DOHH2 (cell line): ENCODE results near the gene GHR.

Source experiments
- H3F3A ChIP-seq: fragments of 200-600 bp; sonication (generic), shearing (Covaris generic); 2 replicates; pipeline ENCODE4 v1.6.0; 2016; ENCODE audit warnings: antibody characterized with exemption, mild to moderate bottlenecking; ENCODE audit not compliant: control insufficient read depth, insufficient read depth
- H3K27ac ChIP-seq: fragments of 200-600 bp; sonication (generic); 2 replicates; pipeline ENCODE4 v1.5.1; 2014; ENCODE audit warnings: low read depth, mild to moderate bottlenecking, low read length, moderate library complexity
- H3K27me3 ChIP-seq: fragments of 200-600 bp; sonication (generic); 2 replicates; pipeline ENCODE4 v1.6.1; 2014; ENCODE audit warnings: mild to moderate bottlenecking, low read length, mixed read lengths; ENCODE audit not compliant: control insufficient read depth
- H3K36me3 ChIP-seq: fragments of 200-600 bp; sonication (generic); 2 replicates; pipeline ENCODE4 v1.6.1; 2014; ENCODE audit warnings: mild to moderate bottlenecking, low read length, moderate library complexity, mixed read lengths; ENCODE audit not compliant: control insufficient read depth
- H3K4me1 ChIP-seq: fragments of 200-600 bp; sonication (generic); 2 replicates; pipeline ENCODE4 v1.6.1; 2014; ENCODE audit warnings: mild to moderate bottlenecking, low read length, mixed read lengths; ENCODE audit not compliant: control insufficient read depth
- H3K4me2 ChIP-seq: fragments of 200-600 bp; sonication (generic); 2 replicates; pipeline ENCODE4 v1.6.0; 2014; ENCODE audit warnings: mild to moderate bottlenecking, low read length, moderate library complexity
- H3K4me3 ChIP-seq: fragments of 200-600 bp; sonication (generic); 2 replicates; pipeline ENCODE4 v1.5.1; 2014; ENCODE audit warnings: mild to moderate bottlenecking, low read length, mixed read lengths
- H3K79me2 ChIP-seq: fragments of 200-600 bp; sonication (generic); 2 replicates; pipeline ENCODE4 v1.6.1; 2014; ENCODE audit warnings: mild to moderate bottlenecking, low read length, mixed read lengths; ENCODE audit not compliant: control insufficient read depth
- H3K9me2 ChIP-seq: fragments of 200-600 bp; sonication (generic); replicated peaks from 2 replicates; pipeline ENCODE4 v1.6.1; 2014; ENCODE audit warnings: mild to moderate bottlenecking, low read length, mixed read lengths; ENCODE audit not compliant: control insufficient read depth
- H3K9me3 ChIP-seq: fragments of 200-600 bp; sonication (generic); 2 replicates; pipeline ENCODE4 v1.6.1; 2014; ENCODE audit warnings: antibody characterized with exemption, low read length, mixed read lengths; ENCODE audit not compliant: control insufficient read depth, insufficient read depth
- H4K20me1 ChIP-seq: fragments of 200-600 bp; sonication (generic); 2 replicates; pipeline ENCODE4 v1.6.0; 2014; ENCODE audit warnings: low read depth, mild to moderate bottlenecking, antibody characterized with exemption, low read length, moderate library complexity; ENCODE audit not compliant: control insufficient read depth, insufficient read depth
- EZH2phosphoT487 ChIP-seq: fragments of 200-600 bp; sonication (generic); IDR thresholded peaks from 2 replicates; pipeline ENCODE4 v1.6.1; 2017; ENCODE audit warnings: borderline replicate concordance, mild to moderate bottlenecking, antibody characterized with exemption, low read length, moderate library complexity, mixed read lengths
- TF ChIP-seq, protein P1 (sequence below): fragments of 200-600 bp; sonication (generic); IDR thresholded peaks from one replicate; pipeline ENCODE4 v1.5.1; 2014; ENCODE audit warnings: antibody characterized with exemption, mild to moderate bottlenecking, low read depth, low read length; ENCODE audit not compliant: poor library complexity, severe bottlenecking

The GHR gene

DNA sequence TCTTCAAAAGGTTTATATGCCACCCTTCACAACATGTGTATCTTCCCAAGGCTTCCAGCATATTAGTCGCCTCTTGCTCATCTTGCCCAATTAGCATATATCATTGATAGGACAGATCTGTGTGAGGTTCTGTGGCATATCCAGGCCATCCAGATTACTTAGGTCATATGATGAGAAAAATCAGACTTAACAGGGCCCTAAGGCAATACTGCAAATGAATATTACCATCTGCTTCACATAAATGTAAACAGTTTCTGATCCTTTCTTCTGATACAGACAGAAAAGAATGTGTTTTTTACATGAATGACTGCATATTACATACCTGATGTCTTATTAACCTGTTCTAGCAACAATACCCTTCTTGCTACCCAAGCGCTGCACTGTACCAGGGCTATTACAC lies 41.3 kb upstream of the GHR start:
- H3K9me2 ChIP-seq, result no peaks in the 10 kb centered on the region
- H3K4me3 ChIP-seq, result no peak overlapping the region
- no peaks in the 10 kb centered on the region for H3K27me3 ChIP-seq
- no peaks in the 10 kb centered on the region for H3K79me2 ChIP-seq
- H3K4me1 ChIP-seq, result no peaks in the 10 kb centered on the region
- no peaks in the 10 kb centered on the region for H4K20me1 ChIP-seq
- no peaks in the 10 kb centered on the region for H3K36me3 ChIP-seq
- TF ChIP-seq, protein P1, sequence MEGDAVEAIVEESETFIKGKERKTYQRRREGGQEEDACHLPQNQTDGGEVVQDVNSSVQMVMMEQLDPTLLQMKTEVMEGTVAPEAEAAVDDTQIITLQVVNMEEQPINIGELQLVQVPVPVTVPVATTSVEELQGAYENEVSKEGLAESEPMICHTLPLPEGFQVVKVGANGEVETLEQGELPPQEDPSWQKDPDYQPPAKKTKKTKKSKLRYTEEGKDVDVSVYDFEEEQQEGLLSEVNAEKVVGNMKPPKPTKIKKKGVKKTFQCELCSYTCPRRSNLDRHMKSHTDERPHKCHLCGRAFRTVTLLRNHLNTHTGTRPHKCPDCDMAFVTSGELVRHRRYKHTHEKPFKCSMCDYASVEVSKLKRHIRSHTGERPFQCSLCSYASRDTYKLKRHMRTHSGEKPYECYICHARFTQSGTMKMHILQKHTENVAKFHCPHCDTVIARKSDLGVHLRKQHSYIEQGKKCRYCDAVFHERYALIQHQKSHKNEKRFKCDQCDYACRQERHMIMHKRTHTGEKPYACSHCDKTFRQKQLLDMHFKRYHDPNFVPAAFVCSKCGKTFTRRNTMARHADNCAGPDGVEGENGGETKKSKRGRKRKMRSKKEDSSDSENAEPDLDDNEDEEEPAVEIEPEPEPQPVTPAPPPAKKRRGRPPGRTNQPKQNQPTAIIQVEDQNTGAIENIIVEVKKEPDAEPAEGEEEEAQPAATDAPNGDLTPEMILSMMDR, result no peak
- no peak for TF ChIP-seq EZH2phosphoT487
- no peak overlapping the region for H3K4me2 ChIP-seq
- no peaks in the 10 kb centered on the region for H3F3A ChIP-seq
- H3K9me3 ChIP-seq, result no peaks in the 10 kb centered on the region
- H3K27ac ChIP-seq, result no peak overlapping the region

DNA sequence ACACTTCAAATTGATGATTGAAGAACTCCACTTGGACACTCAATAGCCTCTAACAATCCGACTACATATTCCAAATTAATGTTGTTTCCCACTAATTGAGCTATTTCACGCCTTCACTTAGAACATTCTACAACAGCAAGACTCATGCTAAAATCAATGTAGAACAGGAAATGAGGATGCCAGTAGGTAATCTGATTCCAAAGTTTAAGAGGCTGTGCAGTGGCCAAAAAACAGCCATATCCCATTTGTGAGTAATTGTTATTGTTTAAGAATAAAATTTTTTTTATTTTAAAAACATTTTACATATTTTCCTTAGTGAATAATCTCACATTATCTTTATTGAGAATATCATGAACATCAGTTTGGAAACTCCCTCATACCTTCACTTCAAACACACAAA lies 35.7 kb upstream of the GHR start:
- TF ChIP-seq, protein P1, result no peak
- no peak for TF ChIP-seq EZH2phosphoT487
- Histone ChIP-seq H3K9me3 (peaks cover 2% of the 10 kb centered on the region; the same call in 1 of the 2 replicates), H3K4me1 (no peaks in the 10 kb centered on the region), H3K4me2 (no peak overlapping the region), H3K36me3 (no peaks in the 10 kb centered on the region), H3F3A (no peaks in the 10 kb centered on the region), H3K9me2 (no peaks in the 10 kb centered on the region), H3K79me2 (no peaks in the 10 kb centered on the region), H3K27me3 (no peaks in the 10 kb centered on the region), H3K4me3 (no peak overlapping the region), H3K27ac (no peak overlapping the region), H4K20me1 (no peaks in the 10 kb centered on the region)

DNA sequence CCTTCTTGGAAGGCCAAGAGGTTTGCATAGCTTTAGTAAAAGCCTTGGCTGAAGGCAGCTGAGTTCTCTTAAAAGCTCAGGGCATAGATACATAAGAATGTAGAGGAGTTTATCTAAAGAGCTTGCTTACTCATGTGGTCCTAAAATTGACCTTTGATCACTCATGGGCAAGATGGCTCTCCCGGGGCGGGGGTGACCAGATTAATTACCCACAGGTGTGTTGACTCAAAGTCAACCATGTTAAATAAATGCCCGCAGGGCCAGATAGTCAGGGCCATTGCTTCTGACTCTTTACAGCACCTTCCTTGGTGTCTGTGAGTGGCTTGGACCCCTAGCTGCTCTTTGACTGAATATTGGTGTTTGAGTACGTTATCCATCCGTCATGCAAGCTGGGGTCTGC lies 33.1 kb upstream of the GHR start:
- Histone ChIP-seq H4K20me1 (no peaks in the 10 kb centered on the region), H3K79me2 (no peaks in the 10 kb centered on the region), H3K4me2 (no peak overlapping the region), H3K36me3 (no peaks in the 10 kb centered on the region), H3K27me3 (no peaks in the 10 kb centered on the region), H3K27ac (no peak overlapping the region), H3K9me3 (peaks cover 6% of the 10 kb centered on the region; the same call in 1 of the 2 replicates), H3K4me1 (no peaks in the 10 kb centered on the region), H3F3A (no peaks in the 10 kb centered on the region), H3K4me3 (no peak overlapping the region), H3K9me2 (no peaks in the 10 kb centered on the region)
- TF ChIP-seq EZH2phosphoT487, result no peak
- TF ChIP-seq, protein P1, result no peak
